Glutamatergic neuron (in vitro differentiated cells): Measurements from ENCODE around the gene PAPOLG. TPM values are rescaled to one million over a fixed set of nuclear protein-coding genes. Genes with fewer than 3 reads are reported as not detected.

Source experiments
- DNase-seq: peaks from one replicate; pipeline ENCODE4 v3.0.0; 2022
- H3K27ac Mint-ChIP-seq: one replicate; pipeline ENCODE4 v1.8.0; 2020; ENCODE audit warnings: mild to moderate bottlenecking, mixed read lengths, inconsistent platforms; ENCODE audit not compliant: unreplicated experiment
- H3K27me3 Mint-ChIP-seq: one replicate; pipeline ENCODE4 v1.8.0; 2020; ENCODE audit warnings: mild to moderate bottlenecking, moderate library complexity, mixed read lengths, inconsistent platforms; ENCODE audit not compliant: unreplicated experiment
- H3K36me3 Mint-ChIP-seq: one replicate; pipeline ENCODE4 v1.8.0; 2020; ENCODE audit warnings: mild to moderate bottlenecking, mixed read lengths, inconsistent platforms; ENCODE audit not compliant: unreplicated experiment
- H3K4me1 Mint-ChIP-seq: one replicate; pipeline ENCODE4 v1.8.0; 2020; ENCODE audit warnings: mild to moderate bottlenecking, low read depth, mixed read lengths, inconsistent platforms; ENCODE audit not compliant: unreplicated experiment
- H3K4me3 Mint-ChIP-seq: one replicate; pipeline ENCODE4 v1.8.0; 2020; ENCODE audit warnings: mild to moderate bottlenecking, mixed read lengths, inconsistent platforms; ENCODE audit not compliant: unreplicated experiment
- H3K9me3 Mint-ChIP-seq: one replicate; pipeline ENCODE4 v1.8.0; 2020; ENCODE audit warnings: mild to moderate bottlenecking, moderate library complexity, mixed read lengths, inconsistent platforms; ENCODE audit not compliant: unreplicated experiment
- total RNA-seq: library from RNA; stranded (reverse); fragmentation: NEBNext Ultra II Directional; extraction: Animal tissue kit (Norgen Biotek cat#: 25700); gene quantifications from one replicate; pipeline ENCODE4 v1.2.1, GENCODE V29; 2021; ENCODE audit not compliant: unreplicated experiment
- TF ChIP-seq, protein P1 (sequence below): fragments of 200-600 bp; sonication (generic); IDR thresholded peaks from one replicate; pipeline ENCODE4 v1.5.0; 2021; ENCODE audit not compliant: partially characterized antibody, unreplicated experiment

PAPOLG gene
- total RNA-seq, 1 donor from 2014 or later, result 22.7 TPM

DNA sequence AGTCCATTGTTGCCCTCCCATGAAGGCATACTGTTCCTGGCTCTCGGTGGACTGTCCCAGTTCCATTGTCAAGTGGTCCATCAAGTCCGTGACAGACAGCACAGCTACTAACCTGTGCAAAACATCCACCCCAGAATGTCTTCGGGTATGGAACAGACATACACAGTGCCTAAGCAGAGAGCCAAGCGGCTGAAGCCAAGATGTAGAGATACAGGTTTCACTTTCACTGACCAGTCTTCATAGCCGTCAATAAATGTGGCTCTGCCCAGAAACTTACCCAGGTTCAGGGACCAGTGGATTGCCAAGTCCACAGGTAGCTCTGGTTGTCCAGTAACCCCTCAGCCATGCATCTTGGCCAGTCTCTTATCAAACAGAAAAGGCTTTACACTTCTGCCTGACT, 10.7 kb upstream of the PAPOLG start:
- no peak overlapping the region for H3K27ac Mint-ChIP-seq
- H3K36me3 Mint-ChIP-seq, result no peaks in the 10 kb centered on the region
- peaks cover 3% of the 10 kb centered on the region for H3K4me1 Mint-ChIP-seq
- no peaks in the 10 kb centered on the region for H3K9me3 Mint-ChIP-seq
- H3K27me3 Mint-ChIP-seq, result peaks cover 2% of the 10 kb centered on the region
- H3K4me3 Mint-ChIP-seq, result no peak overlapping the region
- TF ChIP-seq, protein P1, sequence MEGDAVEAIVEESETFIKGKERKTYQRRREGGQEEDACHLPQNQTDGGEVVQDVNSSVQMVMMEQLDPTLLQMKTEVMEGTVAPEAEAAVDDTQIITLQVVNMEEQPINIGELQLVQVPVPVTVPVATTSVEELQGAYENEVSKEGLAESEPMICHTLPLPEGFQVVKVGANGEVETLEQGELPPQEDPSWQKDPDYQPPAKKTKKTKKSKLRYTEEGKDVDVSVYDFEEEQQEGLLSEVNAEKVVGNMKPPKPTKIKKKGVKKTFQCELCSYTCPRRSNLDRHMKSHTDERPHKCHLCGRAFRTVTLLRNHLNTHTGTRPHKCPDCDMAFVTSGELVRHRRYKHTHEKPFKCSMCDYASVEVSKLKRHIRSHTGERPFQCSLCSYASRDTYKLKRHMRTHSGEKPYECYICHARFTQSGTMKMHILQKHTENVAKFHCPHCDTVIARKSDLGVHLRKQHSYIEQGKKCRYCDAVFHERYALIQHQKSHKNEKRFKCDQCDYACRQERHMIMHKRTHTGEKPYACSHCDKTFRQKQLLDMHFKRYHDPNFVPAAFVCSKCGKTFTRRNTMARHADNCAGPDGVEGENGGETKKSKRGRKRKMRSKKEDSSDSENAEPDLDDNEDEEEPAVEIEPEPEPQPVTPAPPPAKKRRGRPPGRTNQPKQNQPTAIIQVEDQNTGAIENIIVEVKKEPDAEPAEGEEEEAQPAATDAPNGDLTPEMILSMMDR, result no peak
- DNase-seq, result no peak

DNA sequence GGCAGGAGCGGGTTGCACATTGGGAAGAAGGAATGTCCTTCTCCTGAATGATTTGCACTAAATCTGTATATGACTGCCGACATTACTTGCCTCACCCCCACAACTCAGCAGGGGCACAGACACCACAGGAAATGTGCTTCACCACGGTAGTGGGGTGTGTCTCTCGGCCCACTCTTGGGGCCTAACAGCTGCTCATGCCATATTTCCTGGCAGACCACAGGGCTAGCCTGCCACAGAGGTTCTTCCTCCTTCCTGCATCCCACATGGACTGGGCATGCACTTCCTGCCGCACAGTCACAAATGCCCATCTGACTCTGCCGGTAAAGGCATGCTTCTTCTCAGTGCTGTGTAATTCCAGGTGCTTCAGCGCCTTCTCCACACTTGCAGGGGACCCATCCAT, 10.3 kb upstream of the PAPOLG start:
- TF ChIP-seq, protein P1, result no peak
- Mint-ChIP-seq H3K27ac (no peak overlapping the region), H3K9me3 (no peaks in the 10 kb centered on the region), H3K36me3 (no peaks in the 10 kb centered on the region), H3K4me3 (no peak overlapping the region), H3K27me3 (peaks cover 2% of the 10 kb centered on the region), H3K4me1 (peaks cover 4% of the 10 kb centered on the region)
- no peak for DNase-seq

DNA sequence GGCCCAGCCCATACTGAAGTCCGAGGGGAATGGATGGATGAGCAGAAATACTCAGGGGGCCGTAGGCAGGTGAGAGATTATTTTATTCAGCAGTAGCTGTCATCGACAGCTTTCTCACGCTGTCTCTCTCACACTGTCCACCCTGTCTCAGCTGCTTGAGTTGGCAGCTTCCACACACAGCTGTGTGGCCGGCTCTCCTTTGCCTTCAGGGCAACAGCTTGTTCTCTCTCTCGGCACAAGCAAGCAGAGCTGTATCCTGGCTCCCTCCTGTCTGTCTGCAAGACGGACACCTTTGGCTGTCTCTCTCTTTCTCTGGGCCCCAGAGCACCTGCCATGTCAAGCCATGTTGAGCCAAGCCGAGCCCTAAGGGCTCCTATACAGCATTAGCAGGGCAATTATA, 9.8 kb upstream of the PAPOLG start:
- TF ChIP-seq, protein P1, result no peak
- peak; percentile 29 for DNase-seq

DNA sequence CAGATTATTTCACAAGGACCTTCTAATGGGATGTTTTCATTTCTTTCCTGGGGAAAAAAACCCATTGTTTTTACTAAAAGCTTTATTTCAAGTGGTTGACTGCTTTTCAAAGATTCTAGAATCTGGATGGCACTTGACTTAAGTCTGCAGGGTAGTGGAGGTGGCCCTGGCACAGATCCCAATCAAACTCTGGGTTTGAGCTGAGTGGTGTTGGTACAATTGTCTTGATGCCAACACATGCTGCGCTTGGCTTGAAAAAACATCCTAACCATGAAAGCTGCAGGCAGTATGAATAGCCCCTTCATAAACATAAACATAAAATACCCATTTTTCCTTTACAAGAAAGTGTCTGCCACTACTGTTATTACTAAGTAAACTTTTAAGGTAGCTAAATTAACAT, 3.6 kb downstream of the PAPOLG start:
- no peak overlapping the region for H3K4me3 Mint-ChIP-seq
- DNase-seq, result no peak
- H3K4me1 Mint-ChIP-seq, result peaks cover 2% of the 10 kb centered on the region
- H3K9me3 Mint-ChIP-seq, result peaks cover 6% of the 10 kb centered on the region
- no peak overlapping the region for H3K27ac Mint-ChIP-seq
- TF ChIP-seq, protein P1, result no peak
- peaks cover 3% of the 10 kb centered on the region for H3K27me3 Mint-ChIP-seq
- H3K36me3 Mint-ChIP-seq, result peaks cover 5% of the 10 kb centered on the region

More for the DNA sequence above, 9.8 kb upstream of the PAPOLG start:
- no peak overlapping the region for H3K27ac Mint-ChIP-seq
- H3K36me3 Mint-ChIP-seq, result no peaks in the 10 kb centered on the region
- H3K9me3 Mint-ChIP-seq, result no peaks in the 10 kb centered on the region
- H3K27me3 Mint-ChIP-seq, result peaks cover 2% of the 10 kb centered on the region
- H3K4me1 Mint-ChIP-seq, result peaks cover 4% of the 10 kb centered on the region
- no peak overlapping the region for H3K4me3 Mint-ChIP-seq

DNA sequence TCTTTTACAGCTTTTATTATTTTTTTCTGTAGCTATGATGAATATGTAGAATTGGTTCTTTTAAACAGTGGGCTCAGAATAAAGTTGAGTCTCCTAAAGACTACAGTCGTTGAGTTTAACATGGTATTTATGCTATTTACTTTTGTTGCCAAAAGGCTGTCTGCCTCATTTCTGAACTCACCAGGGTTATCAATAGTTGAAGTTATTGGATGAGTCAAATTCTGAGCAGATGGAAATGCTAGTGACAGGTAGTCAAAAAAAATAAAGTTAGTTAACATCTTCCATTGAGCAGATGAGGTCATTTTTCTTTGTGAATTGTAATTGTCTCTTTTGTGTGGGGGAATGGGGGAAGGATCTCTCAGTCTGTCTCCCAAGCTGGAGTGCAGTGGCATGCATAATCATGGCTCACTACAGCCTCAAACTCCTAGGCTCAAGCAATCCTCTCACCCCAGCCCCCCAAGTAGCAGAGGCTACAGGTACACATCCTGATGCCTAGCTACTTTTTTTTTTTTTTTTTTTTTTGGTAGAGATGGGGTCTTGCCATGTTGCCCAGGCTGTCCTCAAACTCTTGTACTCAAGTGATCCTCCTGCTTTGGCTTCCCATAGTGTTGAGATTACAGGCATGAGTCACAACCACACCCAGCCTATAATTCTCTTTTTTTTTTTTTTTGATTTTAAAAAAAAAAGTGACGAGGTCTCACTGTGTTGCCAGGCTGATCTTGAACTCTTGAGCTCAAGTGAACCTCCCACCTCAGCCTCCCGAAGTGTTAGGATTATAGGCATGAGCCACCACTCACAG, 8.9 kb downstream of the PAPOLG start:
- H3K4me3 Mint-ChIP-seq, result no peak overlapping the region
- TF ChIP-seq, protein P1, result no peak
- no peak overlapping the region for H3K27ac Mint-ChIP-seq
- no peaks in the 10 kb centered on the region for H3K27me3 Mint-ChIP-seq
- peaks cover 5% of the 10 kb centered on the region for H3K36me3 Mint-ChIP-seq
- no peaks in the 10 kb centered on the region for H3K9me3 Mint-ChIP-seq
- DNase-seq, result no peak
- H3K4me1 Mint-ChIP-seq, result no peaks in the 10 kb centered on the region
